H1 (cell line): ENCODE results near the gene FERMT1. TPM values are rescaled to one million over a fixed set of nuclear protein-coding genes. Genes with fewer than 3 reads are reported as not detected.

ENCODE experiments used
- CTCF ChIA-PET: fragments of 300-600 bp; sonication (Branson Sonifier 250); formaldehyde crosslinking; loops from one replicate; lab custom pipeline; 2021; ENCODE audit not compliant: partially characterized antibody; lab: Charles Lee
- POLR2A ChIA-PET: fragments of 300-600 bp; sonication (Branson Sonifier 250); formaldehyde crosslinking; loops from one replicate; lab custom pipeline; 2021; ENCODE audit warnings: inconsistent platforms; ENCODE audit not compliant: partially characterized antibody; lab: Charles Lee
- DNase-seq, 2 experiments: peaks; one replicate each; pipeline versions ENCODE4 v3.0.0 to v3.0.0-alpha.2; 2010 to 2022; ENCODE audit warnings: low spot score in 2 of 2, low read depth in 1 of 2, mixed read lengths in 1 of 2
- FAIRE-seq: peaks from 2 replicates; lab custom pipeline; 2011; peaks lifted over from hg19 to GRCh38; lab: Jason Lieb, UNC
- H2AFZ ChIP-seq: 2 replicates; pipeline ENCODE4 v1.8.1; 2012; ENCODE audit warnings: low read length, inconsistent platforms
- H2AK5ac ChIP-seq: 2 replicates; pipeline ENCODE4 v1.6.1; 2013; ENCODE audit warnings: low read depth, low read length
- H2BK120ac ChIP-seq: replicated peaks from 2 replicates; pipeline ENCODE3; 2013; ENCODE audit warnings: low read depth, low read length, inconsistent platforms
- H2BK12ac ChIP-seq: 2 replicates; pipeline ENCODE4 v1.6.1; 2013; ENCODE audit warnings: low read depth, low read length
- H2BK15ac ChIP-seq: 2 replicates; pipeline ENCODE4 v1.6.1; 2013; ENCODE audit warnings: low read length
- H2BK20ac ChIP-seq: 2 replicates; pipeline ENCODE4 v1.6.1; 2013; ENCODE audit warnings: low read length
- H2BK5ac ChIP-seq: 2 replicates; pipeline ENCODE4 v1.6.1; 2013; ENCODE audit warnings: low read depth, low read length
- H3K14ac ChIP-seq: 2 replicates; pipeline ENCODE4 v1.6.1; 2013; ENCODE audit warnings: inconsistent platforms; ENCODE audit not compliant: insufficient read length
- H3K18ac ChIP-seq: 2 replicates; pipeline ENCODE4 v1.6.1; 2013; ENCODE audit warnings: low read length; ENCODE audit errors: extremely low read depth
- H3K23ac ChIP-seq: 2 replicates; pipeline ENCODE4 v1.6.1; 2013; ENCODE audit warnings: inconsistent platforms; ENCODE audit not compliant: insufficient read length
- H3K23me2 ChIP-seq: 2 replicates; pipeline ENCODE4 v1.6.1; 2013; ENCODE audit warnings: low read depth, low read length
- H3K27ac ChIP-seq: 2 replicates; pipeline ENCODE4 v1.6.1; 2011; ENCODE audit warnings: low read depth, low read length, inconsistent platforms
- H3K27me3 ChIP-seq, 4 experiments: replicated peaks in 1 of 4; 1 replicate in 1 of 4; 2 replicates in 3 of 4; pipeline versions ENCODE4 v1.6.1 to v1.8.1; 2011 to 2013; ENCODE audit warnings: low read length in 3 of 4, mild to moderate bottlenecking in 3 of 4, inconsistent platforms in 2 of 4, mixed read lengths in 2 of 4, moderate library complexity in 1 of 4; ENCODE audit not compliant: control insufficient read depth in 3 of 4, insufficient read depth in 3 of 4; ENCODE audit errors: extremely low read depth in 1 of 4
- H3K36me3 ChIP-seq, 4 experiments: 2 replicates each; pipeline versions ENCODE4 v1.6.1 to v1.8.1; 2011 to 2013; ENCODE audit warnings: mild to moderate bottlenecking in 4 of 4, low read length in 3 of 4, moderate library complexity in 2 of 4, control low read depth in 1 of 4, inconsistent platforms in 1 of 4; ENCODE audit not compliant: insufficient read depth in 4 of 4, control insufficient read depth in 2 of 4
- H3K4ac ChIP-seq: replicated peaks from 2 replicates; pipeline ENCODE3; 2013; ENCODE audit warnings: low read length, low read depth, mixed read lengths, inconsistent platforms; ENCODE audit not compliant: insufficient read length
- H3K4me1 ChIP-seq, 4 experiments: replicated peaks in 1 of 4; 1 replicate in 1 of 4; 2 replicates in 3 of 4; pipeline versions ENCODE4 v1.6.1 to v1.8.1; 2011 to 2013; ENCODE audit warnings: low read length in 3 of 4, inconsistent platforms in 2 of 4, mixed read lengths in 1 of 4; ENCODE audit not compliant: insufficient read depth in 4 of 4, control insufficient read depth in 3 of 4
- H3K4me2 ChIP-seq, 2 experiments: 2 replicates each; pipeline versions ENCODE4 v1.6.1 to v1.8.1; 2011 to 2013; ENCODE audit warnings: low read depth in 2 of 2, low read length in 2 of 2, control low read depth in 1 of 2, inconsistent platforms in 1 of 2, mild to moderate bottlenecking in 1 of 2; ENCODE audit not compliant: insufficient read depth in 1 of 2
- H3K4me3 ChIP-seq, 4 experiments: fragments of 200-600, 300-600 bp in 1 of 4; sonication (generic), shearing (Covaris generic), sonication (Bioruptor Twin) in 1 of 4; 2 replicates each; pipeline versions ENCODE4 v1.5.1 to v1.8.1; 2011 to 2016; ENCODE audit warnings: low read length in 4 of 4, low read depth in 3 of 4, control low read depth in 2 of 4, inconsistent platforms in 2 of 4, mild to moderate bottlenecking in 2 of 4, mixed read lengths in 1 of 4, moderate library complexity in 1 of 4; ENCODE audit not compliant: insufficient read depth in 2 of 4; ENCODE audit errors: extremely low read depth in 1 of 4
- H3K56ac ChIP-seq: replicated peaks from 2 replicates; pipeline ENCODE3; 2013; ENCODE audit warnings: low read depth, mild to moderate bottlenecking, mixed read lengths, low read length, inconsistent platforms; ENCODE audit not compliant: insufficient read length
- H3K79me1 ChIP-seq: 2 replicates; pipeline ENCODE4 v1.6.1; 2013; ENCODE audit warnings: low read depth, low read length, control low read depth
- H3K79me2 ChIP-seq, 2 experiments: 2 replicates each; pipeline versions ENCODE4 v1.6.1 to v1.8.1; 2012 to 2013; ENCODE audit warnings: low read length in 2 of 2, mild to moderate bottlenecking in 2 of 2, inconsistent platforms in 1 of 2; ENCODE audit not compliant: insufficient read depth in 2 of 2, control insufficient read depth in 1 of 2
- H3K9ac ChIP-seq, 4 experiments: replicated peaks in 1 of 4; 1 replicate in 1 of 4; 2 replicates in 3 of 4; pipeline versions ENCODE4 v1.6.1 to v1.8.1; 2011 to 2013; ENCODE audit warnings: low read depth in 3 of 4, low read length in 3 of 4, control low read depth in 2 of 4, mild to moderate bottlenecking in 2 of 4, moderate library complexity in 2 of 4, inconsistent platforms in 1 of 4; ENCODE audit errors: extremely low read depth in 1 of 4
- H3K9me3 ChIP-seq, 2 experiments: 2 replicates each; pipeline versions ENCODE4 v1.6.1 to v1.8.1; 2012 to 2013; ENCODE audit warnings: mild to moderate bottlenecking in 2 of 2, moderate library complexity in 2 of 2, control low read depth in 1 of 2, inconsistent platforms in 1 of 2, low read depth in 1 of 2, low read length in 1 of 2, mixed read lengths in 1 of 2; ENCODE audit not compliant: insufficient read depth in 2 of 2
- H4K20me1 ChIP-seq, 2 experiments: replicated peaks in 1 of 2; 2 replicates each; pipeline versions ENCODE3 to v1.8.1; 2011 to 2013; ENCODE audit warnings: inconsistent platforms in 2 of 2, low read length in 2 of 2, mild to moderate bottlenecking in 1 of 2; ENCODE audit not compliant: insufficient read depth in 2 of 2, control insufficient read depth in 1 of 2
- H4K5ac ChIP-seq: 2 replicates; pipeline ENCODE4 v1.6.1; 2013; ENCODE audit warnings: low read length, low read depth, mixed read lengths, inconsistent platforms; ENCODE audit not compliant: insufficient read length
- H4K8ac ChIP-seq: 2 replicates; pipeline ENCODE4 v1.8.0; 2013; ENCODE audit warnings: mild to moderate bottlenecking, moderate library complexity, low read length, inconsistent platforms; ENCODE audit not compliant: insufficient read depth; ENCODE audit errors: extremely low read depth
- H4K91ac ChIP-seq: replicated peaks from 2 replicates; pipeline ENCODE3; 2013; ENCODE audit warnings: low read length, mixed read lengths, inconsistent platforms; ENCODE audit not compliant: insufficient read length
- ATF3 ChIP-seq: IDR thresholded peaks from 2 replicates; pipeline ENCODE4 v1.6.1; 2011; ENCODE audit warnings: low read depth, mild to moderate bottlenecking, low read length; ENCODE audit not compliant: insufficient read depth
- BACH1 ChIP-seq: IDR thresholded peaks from 2 replicates; pipeline ENCODE4 v1.6.1; 2012; ENCODE audit warnings: low read length, improper control_type of control experiment
- BRCA1 ChIP-seq: IDR thresholded peaks from 2 replicates; pipeline ENCODE4 v1.6.1; 2012; ENCODE audit warnings: low read depth, low read length, improper control_type of control experiment
- EP300 ChIP-seq, 2 experiments: IDR thresholded peaks; 1 replicate in 1 of 2; 2 replicates in 1 of 2; pipeline ENCODE4 v1.6.1; 2011 to 2012; ENCODE audit warnings: low read depth in 2 of 2, low read length in 2 of 2, mild to moderate bottlenecking in 2 of 2, borderline replicate concordance in 1 of 2, inconsistent platforms in 1 of 2, moderate library complexity in 1 of 2
- HDAC2 ChIP-seq, 2 experiments: fragments of 300-600 bp in 1 of 2; sonication (generic) in 1 of 2; IDR thresholded peaks; 2 replicates each; pipeline ENCODE4 v1.6.1; 2011 to 2012; ENCODE audit warnings: low read depth in 2 of 2, low read length in 2 of 2, mild to moderate bottlenecking in 2 of 2, moderate library complexity in 2 of 2, borderline replicate concordance in 1 of 2, inconsistent platforms in 1 of 2
- RFX5 ChIP-seq: IDR thresholded peaks from 2 replicates; pipeline ENCODE4 v1.6.1; 2011; ENCODE audit warnings: low read depth, low read length, improper control_type of control experiment, borderline replicate concordance
- SP1 ChIP-seq: IDR thresholded peaks from 2 replicates; pipeline ENCODE4 v1.6.1; 2011; ENCODE audit warnings: low read depth, low read length
- SP2 ChIP-seq: IDR thresholded peaks from 2 replicates; pipeline ENCODE4 v1.6.1; 2012; ENCODE audit warnings: mild to moderate bottlenecking, low read length, inconsistent platforms
- SRF ChIP-seq: IDR thresholded peaks from 2 replicates; pipeline ENCODE4 v1.6.1; 2011; ENCODE audit warnings: mild to moderate bottlenecking, low read depth, low read length, moderate library complexity
- TAF1 ChIP-seq: IDR thresholded peaks from 2 replicates; pipeline ENCODE4 v1.6.1; 2011; ENCODE audit warnings: mild to moderate bottlenecking, low read depth, low read length
- TAF7 ChIP-seq: optimal IDR thresholded peaks from 2 replicates; pipeline ENCODE3; 2011; ENCODE audit warnings: low read depth, mild to moderate bottlenecking, inconsistent platforms, low read length, moderate library complexity, borderline replicate concordance
- USF2 ChIP-seq: IDR thresholded peaks from 2 replicates; pipeline ENCODE4 v1.6.1; 2011; ENCODE audit warnings: low read length, improper control_type of control experiment
- ZNF274 ChIP-seq: IDR thresholded peaks from 2 replicates; pipeline ENCODE4 v1.7.0; 2012; ENCODE audit warnings: low read length, borderline replicate concordance; ENCODE audit errors: extremely low read depth
- WGBS, 2 experiments: shearing (Covaris generic) in 1 of 2; methylation state at CpG; one replicate each; pipeline versions ENCODE4 v1.1.6 to v1.1.7; 2013 to 2015; ENCODE audit warnings: low lambda C conversion rate in 2 of 2, mixed read lengths in 2 of 2, inconsistent platforms in 1 of 2, low coverage in 1 of 2, missing lambda C conversion rate in 1 of 2; ENCODE audit not compliant: insufficient replicate concordance in 2 of 2, insufficient coverage in 1 of 2, insufficient read length in 1 of 2; ENCODE audit errors: extremely low coverage in 1 of 2, missing lambda C conversion rate in 1 of 2; 5-methylcytosine and 5-hydroxymethylcytosine counted together
- polyA plus RNA-seq, 7 experiments: library from polyadenylated mRNA; depleted of rRNA in 3 of 7; stranded (reverse) in 5 of 7; unstranded in 2 of 7; fragments of >200 nt in 5 of 7; fragments of 200-250 nt in 2 of 7; gene quantifications; 1 replicate in 5 of 7; 2 replicates in 1 of 7; 4 replicates in 1 of 7; pipeline versions ENCODE4 v1.2.1 to v1.2.3, GENCODE V29; 2011 to 2013; ENCODE audit warnings: missing spikeins in 2 of 7, mixed read lengths in 2 of 7
- total RNA-seq: library from RNA; stranded (reverse); fragmentation: NEBNext Ultra II Directional; extraction: Animal tissue kit (Norgen Biotek cat#: 25700); gene quantifications from 2 replicates; pipeline ENCODE4 v1.2.1, GENCODE V29; 2021

The FERMT1 gene
- total and polyA plus RNA-seq, 2 of the 8 experiments (the other 6 are each of a cell fraction or from before 2014, with no cell fraction given) = 4.2 to 17.8 TPM

- ChIA-PET CTCF (interaction anchor here (0.8 kb wide), 1 partner anchor 35 kb away, joined by 3 read pairs; no protein-coding TSS in a partner anchor), POLR2A (no interaction called here)
- Histone ChIP-seq H4K91ac (no peak overlapping the region), H3K27ac (no peak overlapping the region), H2AFZ (no peak overlapping the region), H2BK15ac (no peak overlapping the region), H3K9ac (no peak overlapping the region), H3K27me3 (no peaks in the 10 kb centered on the region), H2BK5ac (no peak overlapping the region), H3K14ac (no peak overlapping the region), H3K4ac (no peak overlapping the region), H4K8ac (no peak overlapping the region), H2AK5ac (no peak overlapping the region), H2BK120ac (no peak overlapping the region), H3K79me1 (no peaks in the 10 kb centered on the region), H4K5ac (no peak overlapping the region), H3K9me3 (peaks cover 7 to 14% of the 10 kb centered on the region in 2 experiments), H2BK12ac (no peak overlapping the region), H3K4me2 (no peak overlapping the region), H3K36me3 (no peaks in the 10 kb centered on the region; a peak in 1 of 8 replicates), H2BK20ac (no peak overlapping the region), H3K18ac (no peak overlapping the region), H3K23me2 (no peaks in the 10 kb centered on the region), H3K4me3 (no peak overlapping the region), H3K79me2 (no peaks in the 10 kb centered on the region), H4K20me1 (no peaks in the 10 kb centered on the region), H3K56ac (no peak overlapping the region), H3K23ac (no peak overlapping the region), H3K4me1 (no peaks in the 10 kb centered on the region)
- FAIRE-seq = no peak
- no peak for DNase-seq
- WGBS, 2 experiments = 84% methylated on average over 3 of the region's 3 CpGs; no CpG with 5 or more reads in 1 of the 2 experiments
- TF ChIP-seq SP1 (no peak), RFX5 (no peak), SRF (no peak), USF2 (no peak), TAF7 (no peak), ZNF274 (no peak), TAF1 (no peak), EP300 (IDR thresholded peaks at IDR 0.05; ENCODE audit: borderline replicate concordance in 1 of 2, low read depth in 2 of 2, low read length in 2 of 2) (no peak), ATF3 (no peak), SP2 (no peak), BRCA1 (no peak), BACH1 (no peak), HDAC2 (IDR thresholded peaks at IDR 0.05; ENCODE audit: borderline replicate concordance in 1 of 2, low read depth in 2 of 2, low read length in 2 of 2) (no peak)
These were observed 37.9 kb upstream of the FERMT1 start for GRCh38 chr20:6160736-6161135.
